Measurements from ENCODE around the gene COQ10A.

DNA sequence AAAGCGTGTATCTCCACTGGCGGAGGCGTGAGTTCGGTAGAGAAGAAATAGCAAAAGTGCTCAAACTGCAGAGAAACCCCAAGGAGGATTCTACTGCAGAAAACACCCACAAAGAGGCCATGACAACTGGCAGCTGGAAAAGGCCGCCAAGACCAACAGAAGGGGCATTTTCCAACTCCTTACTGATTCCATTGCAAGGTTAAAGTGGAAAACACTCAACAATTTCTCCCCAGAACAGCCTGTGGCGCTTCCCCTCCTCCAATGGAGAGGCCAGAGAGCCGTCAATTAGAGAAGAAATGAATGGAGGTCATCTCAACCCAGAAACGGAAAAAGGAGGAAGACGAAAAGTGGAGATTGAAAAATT lies 7.9 kb upstream of the COQ10A start:
- TF ChIP-seq, protein P1, sequence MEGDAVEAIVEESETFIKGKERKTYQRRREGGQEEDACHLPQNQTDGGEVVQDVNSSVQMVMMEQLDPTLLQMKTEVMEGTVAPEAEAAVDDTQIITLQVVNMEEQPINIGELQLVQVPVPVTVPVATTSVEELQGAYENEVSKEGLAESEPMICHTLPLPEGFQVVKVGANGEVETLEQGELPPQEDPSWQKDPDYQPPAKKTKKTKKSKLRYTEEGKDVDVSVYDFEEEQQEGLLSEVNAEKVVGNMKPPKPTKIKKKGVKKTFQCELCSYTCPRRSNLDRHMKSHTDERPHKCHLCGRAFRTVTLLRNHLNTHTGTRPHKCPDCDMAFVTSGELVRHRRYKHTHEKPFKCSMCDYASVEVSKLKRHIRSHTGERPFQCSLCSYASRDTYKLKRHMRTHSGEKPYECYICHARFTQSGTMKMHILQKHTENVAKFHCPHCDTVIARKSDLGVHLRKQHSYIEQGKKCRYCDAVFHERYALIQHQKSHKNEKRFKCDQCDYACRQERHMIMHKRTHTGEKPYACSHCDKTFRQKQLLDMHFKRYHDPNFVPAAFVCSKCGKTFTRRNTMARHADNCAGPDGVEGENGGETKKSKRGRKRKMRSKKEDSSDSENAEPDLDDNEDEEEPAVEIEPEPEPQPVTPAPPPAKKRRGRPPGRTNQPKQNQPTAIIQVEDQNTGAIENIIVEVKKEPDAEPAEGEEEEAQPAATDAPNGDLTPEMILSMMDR (IDR thresholded peaks at IDR 0.05): no peak
- TF ChIP-seq POLR2A (IDR thresholded peaks at IDR 0.05): no peak

All from heart left ventricle (tissue), 13 donors.